Kidney (tissue), 14 donors: ENCODE measurements around the gene ADAMTSL3. TPM values are rescaled to one million over a fixed set of nuclear protein-coding genes. Genes with fewer than 3 reads are reported as not detected.

Source experiments
- DNase-seq, 5 donors: peaks; one replicate each; pipeline ENCODE4 v3.0.0-alpha.2; 2013 to 2020
- FAIRE-seq: peaks from 2 replicates; lab custom pipeline; 2012; peaks lifted over from hg19 to GRCh38; lab: Jason Lieb, UNC
- H3K27ac ChIP-seq, 2 donors: one replicate each; pipeline ENCODE4 v1.7.0; 2013; ENCODE audit warnings: low read depth in 2 of 2, low read length in 2 of 2, inconsistent platforms in 1 of 2
- H3K27me3 ChIP-seq: one replicate; pipeline ENCODE4 v1.7.1; 2013; ENCODE audit warnings: low read length, inconsistent platforms; ENCODE audit not compliant: control insufficient read depth, insufficient read depth
- H3K36me3 ChIP-seq, 3 donors: one replicate each; pipeline versions ENCODE4 v1.7.0 to v1.7.1; 2013; ENCODE audit warnings: low read length in 3 of 3, control low read depth in 1 of 3, inconsistent platforms in 1 of 3; ENCODE audit not compliant: insufficient read depth in 3 of 3, control insufficient read depth in 2 of 3
- H3K4me1 ChIP-seq, 3 donors: one replicate each; pipeline versions ENCODE4 v1.7.0 to v1.7.1; 2013; ENCODE audit warnings: low read length in 3 of 3, inconsistent platforms in 1 of 3, low read depth in 1 of 3; ENCODE audit not compliant: control insufficient read depth in 2 of 3, insufficient read depth in 2 of 3
- H3K4me3 ChIP-seq, 3 donors: one replicate each; pipeline versions ENCODE4 v1.7.0 to v1.8.1; 2013; ENCODE audit warnings: low read length in 3 of 3, control low read depth in 1 of 3, inconsistent platforms in 1 of 3
- H3K9ac ChIP-seq, 3 donors: one replicate each; pipeline versions ENCODE4 v1.7.0 to v1.7.1; 2013; ENCODE audit warnings: low read length in 3 of 3, control low read depth in 1 of 3, inconsistent platforms in 1 of 3
- H3K9me3 ChIP-seq, 3 donors: one replicate each; pipeline versions ENCODE4 v1.7.0 to v1.7.1; 2013; ENCODE audit warnings: low read length in 3 of 3, control low read depth in 1 of 3, inconsistent platforms in 1 of 3; ENCODE audit not compliant: control insufficient read depth in 2 of 3, insufficient read depth in 1 of 3
- intact Hi-C: fragments of 100-400 bp; cut with DNase I; formaldehyde crosslinking; loops from one replicate; pipeline ENCODE4 v1.11.1; 2022
- polyA plus RNA-seq: library from polyadenylated mRNA; stranded (reverse); fragments of 350-450 nt; fragmentation: Illumina TruSeq; extraction: RNeasy Lipid Tissue Mini Kit (QIAGEN cat#74804); gene quantifications from one replicate; pipeline ENCODE4 v1.2.3, GENCODE V29; 2014; ENCODE audit warnings: low read depth, low replicate concordance; ENCODE audit not compliant: insufficient read depth
- total RNA-seq: library from RNA; stranded (reverse); fragmentation: NEBNext Ultra II Directional; extraction: Animal tissue kit (Norgen Biotek cat#: 25700); gene quantifications from one replicate; pipeline ENCODE4 v1.2.1, GENCODE V29; 2021
- TF ChIP-seq, protein P1 (sequence below): IDR thresholded peaks from 3 replicates; pipeline ENCODE4 v1.5.1; 2012; ENCODE audit warnings: mild to moderate bottlenecking, moderate library complexity, borderline replicate concordance; ENCODE audit not compliant: insufficient read depth; ENCODE audit errors: extremely low read depth
- donor health status: control.
- donor health status: control.
- donor health status: control.
- donor health status: control.
- donor health status: control.
- donor health status: DM: yes; HTN: yes; CAD: no.
- donor health status: Normal renal cell carcinoma (clear cell type).

Gene ADAMTSL3
- total and polyA plus RNA-seq, 2 donors from 2014 or later, result 1.6 to 23.4 TPM

DNA sequence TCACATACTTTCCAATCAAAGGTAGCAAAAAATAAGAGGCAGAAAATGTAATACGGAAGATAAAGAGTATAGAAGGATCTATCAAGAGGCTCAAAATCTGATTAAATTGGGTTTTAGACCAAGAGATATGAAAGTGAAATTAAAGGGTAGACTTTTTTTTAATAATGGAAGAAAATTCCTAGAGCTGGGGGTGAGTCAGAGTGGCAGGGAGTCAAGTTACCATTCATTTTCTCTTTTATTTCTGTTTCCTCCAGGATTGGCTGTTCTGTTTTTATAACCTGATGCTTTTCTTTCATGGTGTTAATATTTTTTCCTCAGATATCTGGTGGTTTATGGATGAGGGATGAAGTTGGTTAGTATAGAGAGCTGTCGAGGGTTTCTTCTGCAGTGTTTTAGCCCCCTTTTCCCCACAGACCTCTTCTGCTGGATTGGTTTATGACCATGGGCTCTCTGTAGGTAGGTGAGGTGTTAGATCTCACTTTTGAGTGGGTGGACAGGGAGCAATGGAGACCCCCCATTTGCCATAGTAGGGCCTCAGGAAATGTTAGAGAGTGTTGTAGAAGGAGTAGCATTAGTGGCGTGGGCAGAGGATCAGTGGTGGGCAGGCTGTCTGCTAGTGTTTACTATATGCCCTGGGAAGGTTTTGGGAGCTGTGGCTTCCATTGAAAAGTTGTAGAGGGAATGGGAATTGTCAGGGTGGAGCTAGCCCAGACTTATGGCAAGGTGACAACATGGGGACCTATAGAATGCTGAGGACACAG, 380.1 kb downstream of the ADAMTSL3 start:
- H3K27ac ChIP-seq, result no peak overlapping the region
- DNase-seq (no peak), FAIRE-seq (no peak)
- no peak overlapping the region for H3K4me3 ChIP-seq
- H3K36me3 ChIP-seq, result peaks cover 0 to 6% (median 0%) of the 10 kb centered on the region in 3 donors
- H3K27me3 ChIP-seq, result no peaks in the 10 kb centered on the region
- H3K4me1 ChIP-seq, result no peaks in the 10 kb centered on the region
- H3K9ac ChIP-seq, result no peak overlapping the region
- intact Hi-C loops, result no loop called here
- H3K9me3 ChIP-seq, result peaks cover 0 to 3% (median 0%) of the 10 kb centered on the region in 3 donors
- TF ChIP-seq, protein P1, sequence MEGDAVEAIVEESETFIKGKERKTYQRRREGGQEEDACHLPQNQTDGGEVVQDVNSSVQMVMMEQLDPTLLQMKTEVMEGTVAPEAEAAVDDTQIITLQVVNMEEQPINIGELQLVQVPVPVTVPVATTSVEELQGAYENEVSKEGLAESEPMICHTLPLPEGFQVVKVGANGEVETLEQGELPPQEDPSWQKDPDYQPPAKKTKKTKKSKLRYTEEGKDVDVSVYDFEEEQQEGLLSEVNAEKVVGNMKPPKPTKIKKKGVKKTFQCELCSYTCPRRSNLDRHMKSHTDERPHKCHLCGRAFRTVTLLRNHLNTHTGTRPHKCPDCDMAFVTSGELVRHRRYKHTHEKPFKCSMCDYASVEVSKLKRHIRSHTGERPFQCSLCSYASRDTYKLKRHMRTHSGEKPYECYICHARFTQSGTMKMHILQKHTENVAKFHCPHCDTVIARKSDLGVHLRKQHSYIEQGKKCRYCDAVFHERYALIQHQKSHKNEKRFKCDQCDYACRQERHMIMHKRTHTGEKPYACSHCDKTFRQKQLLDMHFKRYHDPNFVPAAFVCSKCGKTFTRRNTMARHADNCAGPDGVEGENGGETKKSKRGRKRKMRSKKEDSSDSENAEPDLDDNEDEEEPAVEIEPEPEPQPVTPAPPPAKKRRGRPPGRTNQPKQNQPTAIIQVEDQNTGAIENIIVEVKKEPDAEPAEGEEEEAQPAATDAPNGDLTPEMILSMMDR, result no peak

DNA sequence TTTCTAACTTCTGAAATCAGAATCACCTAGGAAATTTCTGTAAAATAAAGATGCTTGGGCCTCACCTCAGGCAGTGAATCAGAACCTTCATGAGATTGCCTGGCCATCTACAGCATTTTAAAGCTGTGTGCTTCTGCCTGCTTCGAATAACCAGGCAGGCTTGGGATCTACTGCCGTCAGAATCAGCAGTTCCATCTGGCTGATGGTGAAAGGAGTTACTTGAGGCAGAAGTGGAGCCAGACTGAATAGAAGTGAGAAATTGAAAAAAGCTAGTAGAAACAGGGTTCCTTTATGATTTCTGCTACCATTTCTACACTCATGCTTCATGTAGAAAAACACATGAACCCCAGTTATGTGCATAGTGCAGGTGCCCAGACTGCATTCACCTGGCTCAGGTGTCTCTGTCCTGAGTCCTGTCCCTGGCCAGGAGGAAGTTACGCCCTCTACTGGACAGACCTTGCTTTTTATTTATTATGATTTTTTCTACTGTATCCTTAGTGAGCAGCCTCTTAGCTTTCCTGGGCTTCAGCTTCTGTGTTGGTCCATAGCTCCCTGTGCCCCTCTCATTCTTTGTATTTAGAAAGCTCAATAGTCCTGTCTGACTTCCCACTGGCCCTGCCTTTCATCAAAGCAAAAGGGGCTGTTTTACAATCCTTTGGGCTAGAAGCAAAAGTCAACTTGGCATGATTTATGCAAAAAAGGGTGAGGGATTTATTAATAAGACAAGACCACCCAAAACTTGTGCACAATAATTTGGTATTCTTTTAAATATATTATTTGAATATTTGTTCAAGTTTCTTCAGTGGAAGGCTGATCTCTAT, 380.9 kb downstream of the ADAMTSL3 start:
- no peaks in the 10 kb centered on the region for H3K9me3 ChIP-seq
- intact Hi-C loops, result no loop called here
- no peak overlapping the region for H3K4me3 ChIP-seq
- FAIRE-seq (no peak), DNase-seq (peak in 2 of 5 donors; percentile 8 to 23)
- H3K27ac ChIP-seq, result no peak overlapping the region
- H3K27me3 ChIP-seq, result no peaks in the 10 kb centered on the region
- TF ChIP-seq, protein P1, result no peak
- H3K36me3 ChIP-seq, result peaks cover 0 to 6% (median 0%) of the 10 kb centered on the region in 3 donors
- H3K4me1 ChIP-seq, result no peaks in the 10 kb centered on the region
- H3K9ac ChIP-seq, result no peak overlapping the region

DNA sequence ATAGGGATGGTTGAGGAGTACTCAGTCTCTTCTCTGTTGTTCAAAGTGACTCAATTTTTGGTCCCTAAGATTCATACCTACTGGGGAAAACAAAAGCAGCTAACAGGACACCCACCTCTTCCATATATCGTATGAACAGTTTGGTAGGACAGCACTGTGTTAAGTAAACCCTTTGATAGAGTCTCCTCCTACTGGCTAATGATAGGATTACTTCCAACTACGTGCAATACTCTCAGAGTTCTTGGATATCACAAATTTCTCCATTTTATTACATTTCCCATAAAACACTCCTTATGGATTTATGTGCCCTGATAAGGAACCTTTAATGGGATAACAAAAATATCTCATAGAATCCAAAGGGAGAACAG, 381.5 kb downstream of the ADAMTSL3 start:
- Histone ChIP-seq H3K9me3 (no peaks in the 10 kb centered on the region), H3K4me3 (no peak overlapping the region), H3K27me3 (no peaks in the 10 kb centered on the region), H3K9ac (no peak overlapping the region), H3K36me3 (peaks cover 0 to 6% (median 0%) of the 10 kb centered on the region in 3 donors), H3K4me1 (no peaks in the 10 kb centered on the region), H3K27ac (no peak overlapping the region)
- intact Hi-C loops, result no loop called here
- TF ChIP-seq, protein P1, result no peak
- FAIRE-seq (no peak), DNase-seq (peak in 2 of 5 donors; percentile 51 to 69)
